Measurements from ENCODE around the gene NECTIN1.

DNA sequence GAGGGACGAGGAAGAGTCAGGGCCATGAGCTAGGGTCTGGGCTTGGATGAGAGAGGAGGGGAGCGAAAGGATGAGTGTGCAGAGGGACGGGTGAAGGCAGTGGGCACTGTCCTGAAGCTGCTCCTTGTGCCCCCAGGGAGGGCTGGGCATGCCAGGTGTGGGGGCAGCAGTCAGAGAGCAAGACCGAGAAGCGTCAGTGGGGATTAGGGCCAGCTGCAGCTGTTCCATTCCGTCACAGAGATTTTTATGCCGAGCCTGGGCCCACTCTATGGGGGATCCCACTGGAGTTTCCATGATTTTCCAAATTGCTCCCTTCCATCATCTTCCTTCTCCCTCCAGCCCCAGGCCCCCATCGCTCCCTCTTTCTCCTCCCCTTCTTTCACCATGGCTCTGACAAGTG is 93.2 kb downstream of the NECTIN1 start:
- no peak for TF ChIP-seq CTCF (conservative IDR thresholded peaks at IDR 0.05; ENCODE audit: low read depth, low read length)
- no peak for TF ChIP-seq POLR2A (IDR thresholded peaks at IDR 0.05; ENCODE audit: low read depth, low read length)
- no peak for TF ChIP-seq RFX5 (IDR thresholded peaks at IDR 0.05; ENCODE audit: low read depth, low read length)
- TF ChIP-seq RCOR1 (IDR thresholded peaks at IDR 0.05; ENCODE audit: insufficient replicate concordance, low read length): no peak
- no peak for TF ChIP-seq CHD1 (IDR thresholded peaks at IDR 0.05; ENCODE audit: low read depth, low read length)

All from IMR-90 (cell line).